Epidermal melanocyte (primary cell): ENCODE data around the gene LCP2.

Source experiments
- DNase-seq: peaks from one replicate; pipeline ENCODE4 v3.0.0; 2011; ENCODE audit warnings: low spot score; ENCODE audit not compliant: insufficient read length

LCP2 gene

DNA sequence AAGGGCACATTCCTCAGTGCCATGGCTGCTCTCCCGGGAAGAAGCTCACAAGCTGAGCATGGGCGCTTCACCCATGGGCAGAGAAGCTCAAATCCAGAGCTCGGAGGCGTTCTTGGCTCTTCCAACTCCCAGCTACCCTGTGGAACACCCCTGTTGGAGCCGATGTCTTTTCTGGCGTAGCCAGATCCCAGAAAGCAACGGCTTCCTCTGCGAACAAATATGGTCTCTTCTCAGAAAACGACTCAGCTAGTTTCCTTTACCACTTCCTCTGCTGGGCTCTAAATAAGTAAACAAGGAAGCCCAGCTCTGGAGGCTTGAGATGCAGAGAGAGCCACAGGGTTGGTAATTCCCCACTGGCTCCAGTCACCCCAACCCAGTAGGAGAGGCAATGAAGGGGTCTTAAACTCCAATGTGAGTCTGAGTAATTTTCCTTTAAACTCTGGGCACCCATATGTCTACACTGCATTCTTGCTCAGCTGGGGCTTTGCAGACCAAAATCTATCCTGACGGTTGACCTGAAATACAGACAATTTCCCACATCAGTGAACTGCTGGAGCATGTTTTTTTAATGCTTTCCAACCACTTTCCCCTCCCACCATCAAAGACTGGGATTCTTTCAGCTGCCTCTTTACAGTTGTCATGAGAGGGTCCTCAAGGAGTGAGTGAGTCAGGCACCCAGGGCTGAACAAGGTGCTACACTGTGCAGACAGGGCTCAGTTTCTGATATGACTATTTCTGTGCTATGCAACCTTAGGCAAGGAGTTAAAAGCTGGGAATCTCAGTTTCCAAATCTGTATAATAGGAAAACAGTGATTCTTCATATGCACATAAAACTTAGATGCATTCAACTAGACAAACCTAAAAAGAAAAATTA is at the start of gene LCP2:
Gene LCP2 (minus strand): TSS at position 189 of the 874 bp plus-strand sequence. CDS start 166 bp downstream, at position 23.
- no peak for DNase-seq

- no peak for DNase-seq
These were observed 49.5 kb upstream of the LCP2 start for GRCh38 chr5:170347022-170347567.

DNA sequence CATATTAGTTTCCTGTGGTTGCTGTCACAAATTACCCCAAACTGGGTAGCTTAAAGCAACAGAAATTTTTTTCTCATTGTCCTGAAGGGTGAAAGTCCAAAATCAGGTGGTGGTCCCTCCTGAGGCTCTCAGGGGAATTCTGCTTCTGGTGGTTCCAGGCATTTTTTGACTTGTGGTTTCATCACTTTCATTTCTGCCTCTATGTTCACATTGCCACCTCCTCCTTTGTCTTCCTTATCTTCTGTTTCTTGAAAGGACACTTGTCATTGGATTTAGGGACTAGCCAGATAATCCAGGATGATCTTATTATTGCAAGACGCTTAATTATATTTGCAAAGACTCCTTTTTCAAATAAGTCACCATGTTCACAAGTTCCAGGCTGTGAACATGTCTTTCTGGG is 48.4 kb upstream of the LCP2 start:
- DNase-seq, result no peak

GRCh38 chr5:170343177-170343576 is 45.6 kb upstream of the LCP2 start:
- no peak for DNase-seq

DNA sequence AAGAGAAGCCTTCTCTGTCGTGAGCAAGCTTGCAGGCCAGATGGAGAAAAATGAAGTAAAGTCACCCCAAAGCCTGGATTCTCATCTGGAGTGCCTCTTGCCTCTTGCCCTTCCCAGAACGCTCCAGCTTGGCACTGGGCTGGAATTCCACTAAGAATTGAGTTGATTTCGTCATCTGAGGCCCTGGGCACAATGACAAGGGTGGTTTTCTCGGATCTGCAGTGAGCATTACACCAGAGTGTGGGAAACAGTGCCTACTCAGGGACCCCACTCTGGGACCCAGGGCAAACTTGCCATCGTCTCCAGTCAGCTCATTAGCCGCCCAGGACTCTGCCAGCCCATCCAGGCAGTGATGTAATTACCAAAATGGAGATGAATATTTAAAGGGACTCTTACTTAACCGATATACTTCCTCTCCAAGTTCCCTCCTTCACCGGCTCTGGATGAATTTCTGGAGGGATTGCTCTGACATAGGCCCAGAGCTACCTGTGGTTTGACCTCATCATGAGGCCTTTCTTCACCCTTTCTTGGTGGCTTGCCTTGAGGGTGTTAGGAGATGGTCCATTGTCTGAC is 44.7 kb upstream of the LCP2 start:
- DNase-seq, result no peak

DNA sequence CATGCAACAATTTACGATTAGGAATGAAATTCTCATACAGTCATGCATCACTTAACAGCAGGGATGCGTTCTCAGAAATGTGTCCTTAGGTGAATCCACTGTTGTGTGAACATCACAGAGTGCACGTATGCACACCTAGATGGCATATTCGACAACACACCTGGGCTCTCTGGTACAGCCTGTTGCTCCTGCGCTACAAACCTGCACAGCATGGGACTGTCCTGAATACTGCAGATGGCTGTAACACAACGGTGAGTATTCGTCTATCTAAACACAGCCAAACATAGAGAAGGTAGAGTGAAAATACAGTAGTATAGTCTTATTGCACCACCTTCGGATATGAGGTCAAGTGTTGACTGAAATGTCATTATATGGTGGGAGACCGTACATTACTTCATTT is 44.0 kb upstream of the LCP2 start:
- no peak for DNase-seq

DNA sequence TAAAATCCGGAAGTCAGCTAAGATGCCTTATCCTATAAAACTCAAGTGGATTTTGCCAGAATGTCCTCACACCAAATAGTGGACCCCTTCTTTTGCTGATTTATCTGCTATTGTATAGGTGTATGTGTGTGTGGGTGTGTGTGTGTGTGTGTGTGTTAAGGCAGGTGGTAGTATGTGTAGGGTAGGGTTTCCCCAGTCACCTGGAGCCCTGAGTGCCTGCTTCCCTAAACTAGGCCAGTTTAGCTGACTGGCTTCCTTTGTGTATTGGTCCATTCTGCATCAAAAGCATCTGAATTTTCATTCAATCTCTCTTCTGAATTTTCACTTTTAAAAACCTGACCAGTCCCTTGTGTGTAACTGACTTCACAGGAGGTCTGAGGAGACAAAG is 42.2 kb upstream of the LCP2 start:
- DNase-seq, result no peak

GRCh38 chr5:170338933-170339779 is 41.6 kb upstream of the LCP2 start:
- no peak for DNase-seq

DNA sequence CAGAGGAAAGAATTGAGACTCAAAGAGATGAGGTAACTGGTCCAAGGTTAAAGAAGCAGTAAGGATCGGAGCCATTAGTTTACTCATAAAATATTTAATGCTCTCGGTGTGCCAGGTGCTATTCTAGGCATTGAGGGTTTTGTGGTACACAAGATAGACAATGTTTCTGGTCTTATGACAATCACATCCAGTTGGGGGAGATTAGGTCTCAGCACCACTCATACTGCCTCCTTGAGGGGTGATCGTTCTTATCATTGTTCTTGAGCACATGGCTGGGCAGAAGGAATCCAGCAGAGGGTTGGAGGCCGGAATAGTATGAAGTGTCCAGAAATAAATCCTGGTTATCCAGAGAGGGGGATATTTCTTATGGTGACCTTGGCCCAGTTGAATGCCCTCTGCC is 40.7 kb upstream of the LCP2 start:
- DNase-seq, result no peak

DNA sequence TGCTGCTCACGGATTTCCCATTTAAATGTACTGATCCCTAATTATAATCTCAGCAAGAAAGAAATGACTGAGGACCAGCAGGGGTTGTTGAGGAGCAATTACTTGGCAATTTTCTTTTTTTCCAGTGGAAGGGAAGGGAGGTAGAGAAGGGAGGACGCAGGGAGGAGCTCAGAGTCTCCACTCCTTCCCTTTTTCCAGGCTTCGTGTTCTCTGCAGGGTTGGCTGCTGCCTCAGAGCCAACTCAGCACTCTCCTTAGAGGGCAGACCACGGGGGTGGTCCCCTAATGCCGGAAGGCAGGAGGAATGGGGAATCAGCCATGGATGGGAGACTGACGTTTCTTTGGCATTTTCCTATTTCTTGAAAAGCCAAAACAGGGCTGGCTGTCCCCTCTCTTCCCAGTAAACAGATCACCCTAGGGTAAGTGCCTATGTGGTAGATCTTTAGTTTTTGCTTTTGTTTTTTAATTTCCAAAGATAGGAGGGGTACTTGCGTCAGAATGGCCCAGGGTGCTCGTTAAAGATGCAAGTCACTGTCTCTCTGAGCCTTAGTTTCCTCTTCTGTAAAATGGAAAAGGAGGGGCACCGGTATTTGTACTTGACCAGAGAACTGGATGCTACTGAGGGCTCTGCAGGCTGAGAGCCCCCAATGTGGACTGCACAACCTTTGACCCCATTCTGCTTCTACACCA is 39.6 kb upstream of the LCP2 start:
- no peak for DNase-seq

DNA sequence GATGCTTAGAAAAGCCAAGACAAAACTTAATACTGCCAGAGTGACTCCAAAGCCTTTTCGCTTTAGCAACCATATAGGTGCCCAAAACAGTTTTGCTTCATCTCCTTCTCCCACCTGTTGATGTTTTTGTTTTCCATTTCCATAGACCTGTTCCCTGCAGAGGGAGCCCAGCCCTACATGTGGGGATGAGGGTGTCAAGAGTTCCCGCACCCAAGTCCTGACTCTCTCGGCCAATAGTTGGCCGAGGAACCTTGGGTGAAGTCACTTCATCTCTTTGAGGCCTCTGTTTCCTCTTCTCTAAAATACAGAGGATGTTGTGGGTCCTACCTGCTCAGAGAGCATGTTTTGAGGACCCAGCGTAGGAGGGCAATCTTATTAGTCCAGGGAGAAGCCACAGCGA is 38.5 kb upstream of the LCP2 start:
- DNase-seq, result no peak

GRCh38 chr5:170334626-170335025 is 37.0 kb upstream of the LCP2 start:
- no peak for DNase-seq

DNA sequence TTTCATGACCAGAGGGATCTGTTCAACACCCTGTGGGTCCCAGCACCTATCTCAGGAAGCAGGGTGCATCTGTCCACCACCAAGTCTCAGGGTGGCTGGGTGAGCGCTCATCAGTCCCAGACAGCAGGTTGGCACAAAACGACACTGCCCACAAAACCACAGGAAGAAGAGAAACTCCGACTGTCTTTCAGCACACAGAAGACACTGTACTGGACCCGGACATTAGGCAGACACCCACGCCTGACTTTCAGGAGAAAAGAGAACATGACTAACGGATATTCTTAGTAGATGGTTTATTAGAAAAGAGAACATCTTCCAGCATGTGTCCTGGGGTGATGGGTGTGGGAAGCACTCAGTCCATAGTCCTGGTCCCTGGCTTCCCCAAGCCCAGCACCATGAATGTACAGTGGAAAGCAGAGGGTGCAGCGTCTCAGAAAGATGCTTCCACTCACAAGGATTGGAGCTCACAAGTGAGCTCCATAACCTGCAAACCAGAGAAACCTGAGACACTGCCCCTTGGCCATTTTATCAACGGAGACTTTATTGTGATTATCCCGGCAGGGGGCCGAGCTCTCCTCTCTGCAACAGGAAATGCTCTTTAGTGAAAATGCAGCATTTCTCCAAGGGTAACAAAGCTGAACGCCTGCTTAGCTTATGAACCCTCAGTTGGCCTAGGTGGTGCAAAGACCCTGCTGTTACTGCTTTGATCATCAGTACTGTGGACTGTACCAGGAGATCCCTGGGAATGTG is 35.8 kb upstream of the LCP2 start:
- no peak for DNase-seq

DNA sequence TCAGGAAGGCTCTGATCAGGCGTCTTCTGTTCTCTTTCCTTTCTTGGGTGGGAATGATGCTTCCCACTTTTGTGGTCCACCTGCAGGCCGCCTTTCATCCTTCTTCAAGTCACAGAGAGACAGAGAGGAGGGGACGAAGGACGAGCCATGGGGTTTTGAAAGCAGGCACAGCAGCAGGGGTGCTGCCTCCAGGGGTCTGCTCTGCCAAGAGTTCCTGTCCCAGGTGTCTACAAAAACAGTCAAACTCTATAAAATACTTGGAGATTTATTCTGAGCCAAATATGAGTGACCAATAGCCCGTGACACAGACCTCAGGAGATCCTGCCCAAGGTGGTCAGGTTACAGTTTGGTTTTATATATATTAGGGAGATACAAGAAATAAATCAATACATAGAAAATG is 34.5 kb upstream of the LCP2 start:
- DNase-seq, result no peak

DNA sequence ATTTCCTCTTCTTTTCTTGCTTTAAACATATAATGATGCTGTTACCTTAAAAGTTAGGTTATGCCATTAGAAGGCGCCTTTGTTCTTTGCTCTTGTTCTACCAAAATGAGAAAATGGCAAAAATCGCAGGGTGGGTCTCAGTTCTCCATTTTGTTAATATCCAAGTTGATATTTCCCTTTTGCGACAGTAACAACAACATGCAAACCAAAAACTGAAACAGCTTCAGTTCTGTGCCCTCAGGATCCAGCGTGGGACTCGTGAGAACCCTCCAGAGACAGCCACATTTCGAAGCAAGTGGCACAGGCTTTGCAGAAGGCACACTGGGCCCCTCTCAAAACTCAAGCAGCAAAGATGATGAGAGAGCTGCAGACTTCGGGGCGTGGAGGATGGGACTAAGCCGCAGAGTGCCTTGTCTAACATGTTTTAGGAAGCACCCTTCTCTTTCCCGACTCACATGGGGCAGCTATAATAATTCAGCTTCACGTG is 33.0 kb upstream of the LCP2 start:
- no peak for DNase-seq

- DNase-seq, result no peak
These were observed 31.9 kb upstream of the LCP2 start for GRCh38 chr5:170329524-170329923.

DNA sequence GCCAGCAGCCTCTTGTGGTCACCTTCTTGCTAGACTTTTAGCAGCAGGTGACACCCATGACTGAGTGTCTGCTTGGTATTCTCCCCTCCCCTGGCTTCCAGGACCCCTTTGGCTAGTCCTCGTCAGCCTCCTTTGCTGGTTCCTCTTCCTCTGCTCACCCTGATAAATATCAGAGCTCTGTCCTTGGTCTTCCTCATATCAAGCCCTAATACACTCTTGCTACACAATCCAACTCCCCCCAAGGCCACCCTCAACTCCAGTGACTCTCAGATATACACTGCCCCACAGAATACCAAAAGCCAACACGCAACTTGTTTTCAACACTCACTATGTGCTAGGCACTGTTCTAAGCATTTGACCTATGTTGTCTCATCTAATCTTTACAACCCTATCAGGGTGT is 30.3 kb upstream of the LCP2 start:
- DNase-seq, result no peak

DNA sequence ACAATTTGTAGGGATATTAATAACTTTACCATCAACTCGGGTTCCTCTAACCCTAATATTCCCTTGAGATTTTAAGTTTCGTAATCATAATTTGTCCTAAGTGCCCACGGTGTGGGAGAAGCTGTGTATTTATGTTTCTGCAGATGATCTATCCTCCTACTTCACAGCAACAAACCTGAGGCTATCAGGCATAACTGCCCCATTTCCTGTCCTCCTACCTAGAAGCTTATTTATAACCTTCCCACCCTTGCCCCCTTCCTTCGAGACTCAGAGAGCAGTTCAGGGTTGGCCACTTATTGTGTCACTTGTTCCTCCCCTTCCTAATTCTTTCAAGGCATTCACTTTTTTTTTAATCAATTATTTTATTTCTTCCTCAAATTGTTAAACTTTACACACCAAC is 29.6 kb upstream of the LCP2 start:
- DNase-seq, result no peak

GRCh38 chr5:170319301-170319700 is 21.7 kb upstream of the LCP2 start:
- DNase-seq, result no peak

- DNase-seq, result no peak
These were observed 19.9 kb upstream of the LCP2 start for GRCh38 chr5:170317499-170317898.
